Prostate gland (tissue), 2 donors: ENCODE results near the gene TLR9. TPM values are rescaled to one million over a fixed set of nuclear protein-coding genes. Genes with fewer than 3 reads are reported as not detected.

Experiments
- DNase-seq: peaks from one replicate; pipeline ENCODE4 v3.0.0-alpha.2; 2019; ENCODE audit warnings: low spot score
- H3K27ac ChIP-seq, 2 donors: fragments of 200-600 bp; sonication (generic); 2 replicates each; pipeline ENCODE4 v1.5.1; 2017 to 2019
- H3K27me3 ChIP-seq: fragments of 200-600 bp; sonication (generic); replicated peaks from 2 replicates; pipeline ENCODE4 v1.5.1; 2019; ENCODE audit not compliant: insufficient read depth
- H3K36me3 ChIP-seq, 2 donors: fragments of 200-600 bp; sonication (generic); 1 replicate in 1 of 2; 2 replicates in 1 of 2; pipeline versions ENCODE4 v1.5.1 to v1.8.1; 2017 to 2019
- H3K4me1 ChIP-seq: fragments of 200-600 bp; sonication (generic); replicated peaks from 2 replicates; pipeline ENCODE4 v1.5.1; 2019
- H3K4me3 ChIP-seq, 2 donors: fragments of 200-600 bp; sonication (generic); 2 replicates each; pipeline ENCODE4 v1.5.1; 2017 to 2019
- H3K9me3 ChIP-seq: fragments of 200-600 bp; sonication (generic); 2 replicates; pipeline ENCODE4 v1.5.1; 2017
- POLR2A ChIP-seq: fragments of 450-650 bp; IDR thresholded peaks from one replicate; pipeline ENCODE4 v1.6.1; 2016; ENCODE audit warnings: antibody characterized with exemption, mild to moderate bottlenecking
- POLR2AphosphoS5 ChIP-seq: sonication (generic); formaldehyde crosslinking; IDR thresholded peaks from one replicate; pipeline ENCODE4 v1.6.1; 2017; ENCODE audit warnings: antibody characterized with exemption
- WGBS: methylation state at CpG from one replicate; pipeline ENCODE4 v1.1.5; 2018; 5-methylcytosine and 5-hydroxymethylcytosine counted together
- intact Hi-C: fragments of 100-400 bp; cut with DNase I; formaldehyde crosslinking; loops from one replicate; pipeline ENCODE4 v1.14.2; 2022
- total RNA-seq, 2 donors: library from RNA; depleted of rRNA; stranded (reverse); fragments of >200 nt; gene quantifications; one replicate each; pipeline ENCODE4 v1.1.0, GENCODE V29; 2016
- TF ChIP-seq, protein P1 (sequence below), 4 experiments: fragments of 200-600 bp in 2 of 4; fragments of 450-650 bp in 2 of 4; sonication (generic) in 2 of 4; IDR thresholded peaks; 1 replicate in 3 of 4; 2 replicates in 1 of 4; pipeline ENCODE4 v1.5.1; 2016 to 2019; ENCODE audit warnings: antibody characterized with exemption in 4 of 4, mild to moderate bottlenecking in 2 of 4, moderate library complexity in 2 of 4

Gene TLR9
- total RNA-seq, 2 donors from 2014 or later = 0.17 TPM; not detected in 1

DNA sequence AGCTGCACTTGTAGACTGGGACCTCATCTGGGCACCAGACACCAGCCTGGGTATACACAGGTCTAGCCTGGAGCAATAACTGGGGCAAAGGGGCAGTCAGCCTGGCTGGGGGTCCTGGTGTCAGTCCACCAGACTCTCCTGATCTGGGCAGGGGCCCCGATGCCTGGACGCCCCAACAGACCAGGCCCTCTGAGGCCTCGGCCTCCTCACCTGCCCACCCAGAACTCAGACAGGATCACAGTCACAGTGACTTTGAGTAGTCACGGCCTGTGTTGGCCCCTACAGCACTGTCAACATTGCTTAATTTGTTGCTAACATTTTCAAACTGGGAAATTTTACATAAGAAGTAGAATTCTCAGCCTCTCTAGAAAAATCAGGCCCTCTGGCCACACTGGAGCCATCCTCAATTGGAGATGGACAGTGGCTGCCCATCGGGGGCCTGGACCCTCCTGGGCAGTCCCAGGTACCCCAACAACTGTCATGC lies 7.7 kb upstream of the TLR9 start:
- WGBS = 90% methylated on average over 5 of the region's 5 CpGs
- no peak for DNase-seq
- intact Hi-C loops = no loop called here
- H3K4me3 ChIP-seq = no peak overlapping the region
- H3K4me1 ChIP-seq = peaks cover 18% of the 10 kb centered on the region
- no peaks in the 10 kb centered on the region for H3K9me3 ChIP-seq
- peaks cover 17 to 26% of the 10 kb centered on the region in 2 donors for H3K36me3 ChIP-seq
- TF ChIP-seq, protein P1, sequence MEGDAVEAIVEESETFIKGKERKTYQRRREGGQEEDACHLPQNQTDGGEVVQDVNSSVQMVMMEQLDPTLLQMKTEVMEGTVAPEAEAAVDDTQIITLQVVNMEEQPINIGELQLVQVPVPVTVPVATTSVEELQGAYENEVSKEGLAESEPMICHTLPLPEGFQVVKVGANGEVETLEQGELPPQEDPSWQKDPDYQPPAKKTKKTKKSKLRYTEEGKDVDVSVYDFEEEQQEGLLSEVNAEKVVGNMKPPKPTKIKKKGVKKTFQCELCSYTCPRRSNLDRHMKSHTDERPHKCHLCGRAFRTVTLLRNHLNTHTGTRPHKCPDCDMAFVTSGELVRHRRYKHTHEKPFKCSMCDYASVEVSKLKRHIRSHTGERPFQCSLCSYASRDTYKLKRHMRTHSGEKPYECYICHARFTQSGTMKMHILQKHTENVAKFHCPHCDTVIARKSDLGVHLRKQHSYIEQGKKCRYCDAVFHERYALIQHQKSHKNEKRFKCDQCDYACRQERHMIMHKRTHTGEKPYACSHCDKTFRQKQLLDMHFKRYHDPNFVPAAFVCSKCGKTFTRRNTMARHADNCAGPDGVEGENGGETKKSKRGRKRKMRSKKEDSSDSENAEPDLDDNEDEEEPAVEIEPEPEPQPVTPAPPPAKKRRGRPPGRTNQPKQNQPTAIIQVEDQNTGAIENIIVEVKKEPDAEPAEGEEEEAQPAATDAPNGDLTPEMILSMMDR (IDR thresholded peaks at IDR 0.05) = no peak
- TF ChIP-seq POLR2A (no peak), POLR2AphosphoS5 (no peak)
- no peaks in the 10 kb centered on the region for H3K27me3 ChIP-seq
- no peak overlapping the region for H3K27ac ChIP-seq

DNA sequence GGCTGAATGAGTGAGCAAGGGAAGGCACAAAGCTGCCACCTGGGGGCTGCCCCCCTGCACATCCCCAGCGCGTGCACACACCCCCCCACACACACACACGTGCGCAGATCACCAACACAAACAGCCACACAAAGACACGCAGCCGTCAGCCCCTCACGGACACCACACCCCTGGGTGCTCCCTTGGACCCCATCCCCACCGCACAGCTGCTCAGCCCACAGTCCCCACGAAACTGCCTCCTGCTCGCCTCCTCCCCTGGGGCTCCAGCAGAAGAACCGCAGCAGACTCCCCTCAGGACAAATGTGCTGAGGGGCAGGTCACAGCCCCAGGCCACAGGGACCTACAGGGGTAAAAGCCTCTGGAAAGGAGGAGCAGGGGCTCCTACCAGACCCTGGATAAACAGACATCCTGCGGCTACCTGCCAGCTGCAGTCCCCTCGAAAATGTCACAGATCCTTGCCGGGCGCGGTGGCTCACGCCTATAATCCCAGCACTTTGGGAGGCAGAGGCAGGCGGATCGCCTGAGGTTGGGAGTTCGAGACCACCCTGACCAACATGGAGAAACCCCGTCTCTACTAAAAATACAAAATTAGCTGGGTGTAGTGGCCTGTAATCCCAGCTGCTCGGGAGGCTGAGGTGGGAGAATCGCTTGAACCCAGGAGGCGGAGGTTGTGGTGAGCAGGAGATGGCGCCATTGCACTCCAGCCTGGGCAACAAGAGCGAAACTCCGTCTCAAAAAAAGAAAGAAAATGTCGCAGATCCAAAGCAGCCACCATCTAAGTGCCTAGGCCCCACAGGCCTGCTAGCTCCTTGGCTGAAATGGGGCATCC lies 7.0 kb upstream of the TLR9 start:
- H3K4me3 ChIP-seq = no peak overlapping the region
- no peaks in the 10 kb centered on the region for H3K9me3 ChIP-seq
- peaks cover 17 to 26% of the 10 kb centered on the region in 2 donors for H3K36me3 ChIP-seq
- no peak overlapping the region for H3K27ac ChIP-seq
- no peaks in the 10 kb centered on the region for H3K27me3 ChIP-seq
- 77% methylated on average over 28 of the region's 28 CpGs for WGBS
- no peak for DNase-seq
- peaks cover 12% of the 10 kb centered on the region for H3K4me1 ChIP-seq
- TF ChIP-seq POLR2A (no peak), POLR2AphosphoS5 (no peak)
- TF ChIP-seq, protein P1 (IDR thresholded peaks at IDR 0.05) = no peak
- intact Hi-C loops = no loop called here

DNA sequence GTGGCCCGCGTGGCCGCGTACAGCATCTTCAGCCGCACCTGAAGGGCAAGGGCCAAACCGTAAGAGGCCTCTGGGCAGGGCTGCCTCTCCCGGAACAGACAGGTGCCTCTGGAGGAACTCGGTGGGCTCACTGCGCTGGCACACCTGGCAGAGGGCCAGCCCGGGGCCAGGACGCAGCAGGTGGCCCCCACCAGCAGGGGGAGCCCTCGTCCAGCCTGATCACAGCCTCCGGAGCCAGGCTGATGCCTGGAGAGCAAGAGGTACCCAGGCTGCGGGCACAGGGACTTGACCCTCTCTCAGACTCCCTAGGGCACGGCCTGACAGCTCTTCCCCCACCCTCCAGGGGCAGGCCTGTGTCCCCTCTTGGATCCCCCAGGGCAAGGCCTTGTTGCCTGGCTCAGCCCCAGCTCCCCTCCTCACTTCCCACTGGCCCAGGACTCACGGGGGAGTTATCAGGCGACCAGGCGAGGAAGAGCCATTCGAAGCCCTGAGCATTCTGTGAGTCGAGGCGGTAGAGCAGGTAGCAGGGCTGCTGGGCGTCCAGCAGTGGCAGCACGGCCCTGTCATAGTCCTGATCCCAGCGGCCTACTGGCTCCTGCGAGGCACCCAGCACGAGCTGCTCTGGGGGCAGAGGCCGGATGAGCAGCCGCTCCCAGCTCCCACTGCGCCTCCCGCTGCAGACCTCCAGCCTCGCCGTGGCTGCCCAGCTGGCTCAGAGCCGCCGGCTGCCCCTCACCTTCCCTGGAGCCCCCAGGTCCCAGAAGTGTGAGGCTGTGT lies 6.2 kb upstream of the TLR9 start:
- H3K4me1 ChIP-seq = peaks cover 4% of the 10 kb centered on the region
- no peak overlapping the region for H3K4me3 ChIP-seq
- no peaks in the 10 kb centered on the region for H3K27me3 ChIP-seq
- H3K9me3 ChIP-seq = no peaks in the 10 kb centered on the region
- DNase-seq = peak; percentile 60
- intact Hi-C loops = no loop called here
- 66% methylated on average over 31 of the region's 34 CpGs for WGBS
- TF ChIP-seq POLR2A = no peak
- TF ChIP-seq POLR2AphosphoS5 = peak; percentile 32
- TF ChIP-seq, protein P1 (IDR thresholded peaks at IDR 0.05) = peak; percentile 86 to 94 (median 90)
- peaks cover 17 to 26% of the 10 kb centered on the region in 2 donors for H3K36me3 ChIP-seq
- H3K27ac ChIP-seq = no peak overlapping the region

DNA sequence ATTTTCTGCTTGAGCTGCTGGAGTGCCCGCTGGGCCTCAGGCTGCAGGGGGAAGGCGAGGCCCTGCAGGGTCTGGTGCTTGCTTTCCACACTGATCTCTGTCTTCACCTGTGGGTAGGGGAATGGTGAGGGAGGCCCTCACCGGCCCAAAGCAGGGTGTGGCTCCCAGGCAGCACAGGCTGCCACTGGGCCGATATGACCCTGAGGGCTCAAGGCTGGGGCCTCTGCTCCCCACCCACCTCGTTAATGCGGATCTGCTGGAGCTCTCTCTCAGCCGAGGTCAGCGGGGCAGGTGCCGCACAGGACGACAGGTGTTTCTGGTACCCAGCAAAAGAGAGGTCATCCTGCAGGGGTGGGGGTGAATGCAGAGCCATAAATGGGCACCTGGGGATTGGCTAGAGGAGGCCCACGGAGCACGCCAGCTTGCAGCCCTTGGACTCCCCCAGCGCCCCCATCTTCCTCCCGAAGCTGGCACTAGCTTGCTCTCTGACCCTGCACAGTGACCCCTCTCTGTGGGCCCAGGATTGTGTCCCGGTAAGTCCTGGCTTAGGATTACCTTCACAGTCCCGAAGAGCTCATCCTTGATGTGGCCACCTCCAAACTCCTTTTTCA lies 5.5 kb upstream of the TLR9 start:
- Histone ChIP-seq H3K27me3 (no peaks in the 10 kb centered on the region), H3K4me3 (no peak overlapping the region), H3K27ac (no peak overlapping the region), H3K4me1 (no peaks in the 10 kb centered on the region), H3K9me3 (no peaks in the 10 kb centered on the region), H3K36me3 (peaks cover 17 to 26% of the 10 kb centered on the region in 2 donors)
- WGBS = 96% methylated on average over 14 of the region's 16 CpGs
- intact Hi-C loops = no loop called here
- TF ChIP-seq POLR2A (no peak), POLR2AphosphoS5 (no peak)
- TF ChIP-seq, protein P1 (IDR thresholded peaks at IDR 0.05) = no peak
- no peak for DNase-seq
